Central memory CD4-positive, alpha-beta T cell (primary cell): Measurements from ENCODE around the gene CTNND2.
"Not testable (repeated sequence)": the region's sequence is repeated elsewhere in the genome, so short reads cannot be mapped to it uniquely, and the experiment has no call there.

Experiments used
- DNase-seq: peaks from one replicate; pipeline ENCODE4 v3.0.0; 2022

The CTNND2 gene

GRCh38 chr5:11857391-11857790, 46.9 kb downstream of the CTNND2 start:
- DNase-seq, result no peak

GRCh38 chr5:11854936-11855335, 49.3 kb downstream of the CTNND2 start:
- DNase-seq, result no peak

GRCh38 chr5:11853796-11854195, 50.5 kb downstream of the CTNND2 start:
- no peak for DNase-seq

- DNase-seq, result no peak
Observed at GRCh38 chr5:11853140-11853539, 51.1 kb downstream of the CTNND2 start.

GRCh38 chr5:11852717-11853087, 51.5 kb downstream of the CTNND2 start:
- no peak for DNase-seq

GRCh38 chr5:11851965-11852716, 52.1 kb downstream of the CTNND2 start:
- no peak for DNase-seq

GRCh38 chr5:11851416-11851815, 52.8 kb downstream of the CTNND2 start:
- no peak for DNase-seq

- not testable (repeated sequence) for DNase-seq
Observed at GRCh38 chr5:11828566-11828965, 75.7 kb downstream of the CTNND2 start.

GRCh38 chr5:11822598-11822997, 81.6 kb downstream of the CTNND2 start:
- DNase-seq, result no peak

- no peak for DNase-seq
Observed at GRCh38 chr5:11815916-11816315, 88.3 kb downstream of the CTNND2 start.

- no peak for DNase-seq
Observed at GRCh38 chr5:11815481-11815880, 88.8 kb downstream of the CTNND2 start.

GRCh38 chr5:11814373-11814772, 89.9 kb downstream of the CTNND2 start:
- DNase-seq, result no peak

GRCh38 chr5:11809407-11809806, 94.8 kb downstream of the CTNND2 start:
- DNase-seq, result no peak

GRCh38 chr5:11803436-11803835, 100.8 kb downstream of the CTNND2 start:
- no peak for DNase-seq

GRCh38 chr5:11801061-11801460, 103.2 kb downstream of the CTNND2 start:
- no peak for DNase-seq

- DNase-seq, result no peak
Observed at GRCh38 chr5:11797132-11797531, 107.1 kb downstream of the CTNND2 start.

- DNase-seq, result no peak
Observed at GRCh38 chr5:11793396-11793795, 110.8 kb downstream of the CTNND2 start.

GRCh38 chr5:11792621-11793020, 111.6 kb downstream of the CTNND2 start:
- no peak for DNase-seq

- no peak for DNase-seq
Observed at GRCh38 chr5:11791792-11792191, 112.5 kb downstream of the CTNND2 start.

- no peak for DNase-seq
Observed at GRCh38 chr5:11790201-11790600, 114.0 kb downstream of the CTNND2 start.

- DNase-seq, result no peak
Observed at GRCh38 chr5:11785771-11786352, 118.4 kb downstream of the CTNND2 start.

- DNase-seq, result no peak
Observed at GRCh38 chr5:11780641-11781345, 123.5 kb downstream of the CTNND2 start.

- no peak for DNase-seq
Observed at GRCh38 chr5:11777096-11777495, 127.2 kb downstream of the CTNND2 start.

- DNase-seq, result no peak
Observed at GRCh38 chr5:11770310-11770709, 133.9 kb downstream of the CTNND2 start.
